Thoracic aorta (tissue), 2 donors: Measurements from ENCODE around the gene TTC7B. TPM values are rescaled to one million over a fixed set of nuclear protein-coding genes. Genes with fewer than 3 reads are reported as not detected.

Source experiments
- ATAC-seq: fragments of 150-250 bp; one replicate; pipeline ENCODE4 v1.8.0; 2017; ENCODE audit warnings: low read depth; ENCODE audit not compliant: insufficient number of reproducible peaks, low FRiP score
- DNase-seq: peaks from one replicate; pipeline ENCODE4 v3.0.0-alpha.2; 2020; ENCODE audit warnings: low spot score
- H3K27ac ChIP-seq, 2 donors: fragments of 200-600 bp; sonication (generic); 1 replicate in 1 of 2; 2 replicates in 1 of 2; pipeline ENCODE4 v1.5.1; 2016; ENCODE audit warnings: mild to moderate bottlenecking in 2 of 2, moderate library complexity in 2 of 2
- H3K27me3 ChIP-seq: fragments of 200-600 bp; sonication (generic); replicated peaks from 2 replicates; pipeline ENCODE4 v1.6.0; 2016; ENCODE audit warnings: mild to moderate bottlenecking; ENCODE audit not compliant: insufficient read depth
- H3K36me3 ChIP-seq: fragments of 200-600 bp; sonication (generic); one replicate; pipeline ENCODE4 v1.5.1; 2016
- H3K4me1 ChIP-seq, 2 donors: fragments of 200-600 bp; sonication (generic); 1 replicate in 1 of 2; 2 replicates in 1 of 2; pipeline versions ENCODE4 v1.5.1 to v1.6.0; 2016; ENCODE audit warnings: low read depth in 2 of 2, mild to moderate bottlenecking in 1 of 2; ENCODE audit not compliant: control insufficient read depth in 1 of 2
- H3K4me3 ChIP-seq: fragments of 200-600 bp; sonication (generic); 2 replicates; pipeline ENCODE4 v1.5.1; 2016; ENCODE audit warnings: mild to moderate bottlenecking
- H3K9me3 ChIP-seq: fragments of 200-600 bp; sonication (generic); 2 replicates; pipeline ENCODE4 v1.5.1; 2016
- CTCF ChIP-seq: fragments of 200-600 bp; sonication (generic); IDR thresholded peaks from one replicate; pipeline ENCODE4 v1.5.1; 2019; ENCODE audit warnings: antibody characterized with exemption
- total RNA-seq, 2 donors: library from RNA; depleted of rRNA; stranded (reverse); fragments of >200 nt; gene quantifications; one replicate each; pipeline versions ENCODE4 v1.1.0 to v1.2.3, GENCODE V29; 2016

Gene TTC7B
- total RNA-seq, 2 donors from 2014 or later = 38.9 to 56.3 TPM

GRCh38 chr14:90649083-90649482, 167.1 kb downstream of the TTC7B start:
- Histone ChIP-seq H3K4me1 (peaks cover 0 to 6% of the 10 kb centered on the region in 2 donors), H3K27me3 (no peaks in the 10 kb centered on the region), H3K27ac (no peak overlapping the region), H3K9me3 (no peaks in the 10 kb centered on the region), H3K4me3 (no peak overlapping the region), H3K36me3 (no peaks in the 10 kb centered on the region)
- no peak for ATAC-seq
- no peak for DNase-seq
- TF ChIP-seq CTCF = no peak

- no peaks in the 10 kb centered on the region for H3K9me3 ChIP-seq
- ATAC-seq = no peak
- peaks cover 0 to 5% of the 10 kb centered on the region in 2 donors for H3K4me1 ChIP-seq
- H3K36me3 ChIP-seq = no peaks in the 10 kb centered on the region
- no peak for TF ChIP-seq CTCF
- no peak overlapping the region for H3K27ac ChIP-seq
- no peak overlapping the region for H3K4me3 ChIP-seq
- H3K27me3 ChIP-seq = no peaks in the 10 kb centered on the region
- DNase-seq = no peak
Measured at GRCh38 chr14:90648421-90648820, 167.8 kb downstream of the TTC7B start.

- Histone ChIP-seq H3K36me3 (no peaks in the 10 kb centered on the region), H3K4me3 (no peak overlapping the region), H3K4me1 (peaks cover under 1 to 8% of the 10 kb centered on the region in 2 donors), H3K27ac (no peak overlapping the region), H3K27me3 (no peaks in the 10 kb centered on the region), H3K9me3 (no peaks in the 10 kb centered on the region)
- no peak for TF ChIP-seq CTCF
- ATAC-seq (no peak), DNase-seq (no peak)
Measured at GRCh38 chr14:90647473-90648005, 168.7 kb downstream of the TTC7B start.

- DNase-seq = no peak
- TF ChIP-seq CTCF = no peak
- Histone ChIP-seq H3K27ac (no peak overlapping the region), H3K4me1 (peaks cover 10 to 24% of the 10 kb centered on the region in 2 donors), H3K36me3 (no peaks in the 10 kb centered on the region), H3K4me3 (no peak overlapping the region), H3K9me3 (no peaks in the 10 kb centered on the region), H3K27me3 (no peaks in the 10 kb centered on the region)
- ATAC-seq = no peak
Measured at GRCh38 chr14:90645842-90646443, 170.3 kb downstream of the TTC7B start.

- no peak overlapping the region for H3K27ac ChIP-seq
- no peak for DNase-seq
Measured at GRCh38 chr14:90644882-90645281, 171.3 kb downstream of the TTC7B start.

More at GRCh38 chr14:90644882-90645281, 171.3 kb downstream of the TTC7B start:
- Histone ChIP-seq H3K9me3 (no peaks in the 10 kb centered on the region), H3K4me1 (peaks cover 10 to 26% of the 10 kb centered on the region in 2 donors), H3K27me3 (no peaks in the 10 kb centered on the region), H3K4me3 (no peak overlapping the region), H3K36me3 (no peaks in the 10 kb centered on the region)
- no peak for TF ChIP-seq CTCF
- no peak for ATAC-seq
